ENCODE results near the gene TNFRSF19.

The TNFRSF19 gene

GRCh38 chr13:23620613-23621315 is 50.6 kb downstream of the TNFRSF19 start:
- TF ChIP-seq CTCF (IDR thresholded peaks at IDR 0.05; ENCODE audit: low read depth, low read length), result no peak
- no peak overlapping the region for H3K4me3 ChIP-seq (ENCODE audit: low read depth, low read length)

- no peak for TF ChIP-seq CTCF (IDR thresholded peaks at IDR 0.05; ENCODE audit: low read depth, low read length)
Observed at GRCh38 chr13:23621316-23621645, 51.1 kb downstream of the TNFRSF19 start.

GRCh38 chr13:23622985-23623384 is 52.8 kb downstream of the TNFRSF19 start:
- H3K4me3 ChIP-seq (ENCODE audit: low read depth, low read length), result no peak overlapping the region
- no peak for TF ChIP-seq CTCF (IDR thresholded peaks at IDR 0.05; ENCODE audit: low read depth, low read length)

More at GRCh38 chr13:23621316-23621645, 51.1 kb downstream of the TNFRSF19 start:
- H3K4me3 ChIP-seq (ENCODE audit: low read depth, low read length), result no peak overlapping the region

GRCh38 chr13:23623394-23623793 is 53.2 kb downstream of the TNFRSF19 start:
- H3K4me3 ChIP-seq (ENCODE audit: low read depth, low read length), result no peak overlapping the region
- TF ChIP-seq CTCF (IDR thresholded peaks at IDR 0.05; ENCODE audit: low read depth, low read length), result no peak

- no peak overlapping the region for H3K4me3 ChIP-seq (ENCODE audit: low read depth, low read length)
- TF ChIP-seq CTCF (IDR thresholded peaks at IDR 0.05; ENCODE audit: low read depth, low read length), result no peak
Observed at GRCh38 chr13:23626700-23627099, 56.5 kb downstream of the TNFRSF19 start.

- TF ChIP-seq CTCF (IDR thresholded peaks at IDR 0.05; ENCODE audit: low read depth, low read length), result no peak
- no peak overlapping the region for H3K4me3 ChIP-seq (ENCODE audit: low read depth, low read length)
Observed at GRCh38 chr13:23627410-23627809, 57.2 kb downstream of the TNFRSF19 start.

- TF ChIP-seq CTCF (IDR thresholded peaks at IDR 0.05; ENCODE audit: low read depth, low read length), result no peak
- no peak overlapping the region for H3K4me3 ChIP-seq (ENCODE audit: low read depth, low read length)
Observed at GRCh38 chr13:23628250-23628649, 58.0 kb downstream of the TNFRSF19 start.

All from WI38 (cell line).